ENCODE results near the gene MEIG1.
A peak's percentile ranks its signal among the peaks of the same experiment; 100 is the strongest.

Gene MEIG1, protein sequence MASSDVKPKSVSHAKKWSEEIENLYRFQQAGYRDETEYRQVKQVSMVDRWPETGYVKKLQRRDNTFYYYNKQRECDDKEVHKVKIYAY

DNA sequence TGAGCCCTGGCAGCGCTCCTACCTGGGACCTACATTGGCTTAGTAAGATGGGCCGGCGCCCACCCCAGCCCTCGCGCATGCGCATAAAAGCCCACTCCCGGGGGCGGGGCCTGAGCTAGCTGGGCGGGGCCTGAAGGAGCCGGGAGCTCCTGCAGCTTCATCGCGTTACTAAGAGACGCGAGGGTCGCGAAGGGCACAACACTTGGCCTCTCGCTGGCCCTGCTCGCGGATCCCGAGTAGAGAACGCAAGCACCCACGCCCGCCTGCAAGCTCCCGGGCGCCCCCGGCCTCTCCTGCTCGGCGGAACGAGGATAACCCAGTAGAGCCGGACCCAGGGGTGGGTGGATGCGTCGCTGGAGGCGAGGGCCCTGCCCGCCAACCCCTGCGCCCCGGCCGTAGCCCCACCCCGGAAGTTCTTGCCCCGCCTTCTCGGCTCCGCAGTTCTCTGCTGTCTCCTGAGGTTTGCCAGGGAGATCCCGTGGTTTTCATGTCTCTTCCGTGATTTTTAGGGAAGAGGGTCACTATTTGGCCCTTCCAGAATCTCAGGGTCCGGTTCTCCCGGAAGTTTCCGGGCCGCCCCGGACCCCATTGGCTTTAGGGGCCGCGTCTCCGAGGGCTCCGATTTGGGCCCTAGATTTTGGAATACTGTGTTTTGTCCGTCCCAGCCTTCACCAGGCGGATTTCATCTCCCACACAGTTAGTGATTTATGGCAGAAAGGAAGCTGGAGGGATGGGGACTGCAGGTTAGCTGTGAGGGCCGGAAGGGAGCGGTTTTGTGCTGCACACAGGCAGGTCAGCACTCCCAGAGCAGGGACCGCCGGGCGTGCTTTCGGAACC lies at the start of gene MEIG1:
TSS of gene MEIG1 (plus strand) at position 168 of the 837 bp plus-strand sequence. CDS start 7,081 bp downstream, outside the sequence.
- TF ChIP-seq, protein P1, sequence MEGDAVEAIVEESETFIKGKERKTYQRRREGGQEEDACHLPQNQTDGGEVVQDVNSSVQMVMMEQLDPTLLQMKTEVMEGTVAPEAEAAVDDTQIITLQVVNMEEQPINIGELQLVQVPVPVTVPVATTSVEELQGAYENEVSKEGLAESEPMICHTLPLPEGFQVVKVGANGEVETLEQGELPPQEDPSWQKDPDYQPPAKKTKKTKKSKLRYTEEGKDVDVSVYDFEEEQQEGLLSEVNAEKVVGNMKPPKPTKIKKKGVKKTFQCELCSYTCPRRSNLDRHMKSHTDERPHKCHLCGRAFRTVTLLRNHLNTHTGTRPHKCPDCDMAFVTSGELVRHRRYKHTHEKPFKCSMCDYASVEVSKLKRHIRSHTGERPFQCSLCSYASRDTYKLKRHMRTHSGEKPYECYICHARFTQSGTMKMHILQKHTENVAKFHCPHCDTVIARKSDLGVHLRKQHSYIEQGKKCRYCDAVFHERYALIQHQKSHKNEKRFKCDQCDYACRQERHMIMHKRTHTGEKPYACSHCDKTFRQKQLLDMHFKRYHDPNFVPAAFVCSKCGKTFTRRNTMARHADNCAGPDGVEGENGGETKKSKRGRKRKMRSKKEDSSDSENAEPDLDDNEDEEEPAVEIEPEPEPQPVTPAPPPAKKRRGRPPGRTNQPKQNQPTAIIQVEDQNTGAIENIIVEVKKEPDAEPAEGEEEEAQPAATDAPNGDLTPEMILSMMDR (conservative IDR thresholded peaks at IDR 0.05; ENCODE audit: low read length) = no peak

DNA sequence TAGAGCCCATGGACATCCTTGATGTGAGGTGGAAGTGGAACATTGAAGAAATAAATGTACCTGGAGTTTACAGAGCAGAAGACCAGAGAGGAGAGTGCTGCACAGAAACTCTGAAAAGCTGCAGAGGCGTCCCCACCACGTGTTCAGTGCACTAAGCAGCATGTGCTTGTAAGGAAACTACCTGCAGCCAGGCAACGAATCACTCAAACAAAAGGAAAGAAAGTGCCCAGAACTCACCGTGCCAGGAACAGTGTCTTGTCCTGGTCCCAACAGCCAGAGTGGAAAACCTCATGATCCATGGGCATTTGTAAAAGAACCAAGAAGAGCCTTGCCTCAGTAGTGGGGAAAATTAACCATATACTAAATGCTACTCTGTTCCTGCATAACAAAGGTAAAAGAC lies 48.2 kb upstream of the MEIG1 start:
- DNase-seq (ENCODE audit: low read depth) = no peak
- TF ChIP-seq, protein P1 (conservative IDR thresholded peaks at IDR 0.05; ENCODE audit: low read length) = no peak
- no peak overlapping the region for H3K4me3 ChIP-seq (ENCODE audit: low read length)

More for the DNA sequence above, at the start of gene MEIG1:
- peak within 1 kb of the TSS; percentile 80 for H3K4me3 ChIP-seq (ENCODE audit: low read length)
- DNase-seq (ENCODE audit: low read depth) = peak; percentile 92

DNA sequence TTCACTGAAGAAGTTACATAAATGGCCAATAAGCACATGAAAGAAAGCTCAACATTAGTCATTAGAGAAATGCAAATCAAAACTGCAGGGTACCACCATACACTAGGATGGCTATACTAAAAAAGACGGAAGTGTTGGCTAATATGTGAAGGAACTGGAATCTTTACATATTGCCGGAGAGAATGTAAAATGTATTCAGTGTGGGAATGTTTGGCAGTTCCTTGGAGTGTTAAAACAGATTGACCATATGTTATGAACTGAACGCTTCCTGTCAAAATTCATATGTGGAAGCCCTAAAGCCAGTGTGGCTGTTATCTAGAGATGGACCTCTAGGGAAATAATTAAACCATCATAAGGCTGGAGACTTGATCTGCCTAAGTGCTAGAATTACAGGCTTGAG lies 47.4 kb upstream of the MEIG1 start:
- no peak overlapping the region for H3K4me3 ChIP-seq (ENCODE audit: low read length)
- DNase-seq (ENCODE audit: low read depth) = no peak
- TF ChIP-seq, protein P1 (conservative IDR thresholded peaks at IDR 0.05; ENCODE audit: low read length) = no peak

DNA sequence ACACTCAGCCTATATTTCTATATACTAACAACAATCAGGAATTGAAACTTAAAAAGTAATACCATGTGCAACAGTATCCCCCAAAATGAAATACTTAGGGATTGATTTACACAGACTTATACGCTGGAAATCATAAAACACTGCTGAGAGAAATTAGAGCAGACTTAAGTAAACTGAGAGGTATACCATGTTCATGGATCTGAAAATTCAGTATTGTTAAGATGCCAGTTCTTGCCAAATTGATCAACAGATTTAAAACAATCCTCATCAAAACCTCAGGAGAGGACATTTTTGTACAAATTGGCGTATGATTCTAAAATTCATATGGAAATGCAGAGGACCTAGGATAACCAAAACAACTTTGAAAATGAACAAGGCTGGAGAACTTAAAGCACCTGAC lies 42.6 kb upstream of the MEIG1 start:
- DNase-seq (ENCODE audit: low read depth) = no peak
- TF ChIP-seq, protein P1 (conservative IDR thresholded peaks at IDR 0.05; ENCODE audit: low read length) = no peak
- no peak overlapping the region for H3K4me3 ChIP-seq (ENCODE audit: low read length)

DNA sequence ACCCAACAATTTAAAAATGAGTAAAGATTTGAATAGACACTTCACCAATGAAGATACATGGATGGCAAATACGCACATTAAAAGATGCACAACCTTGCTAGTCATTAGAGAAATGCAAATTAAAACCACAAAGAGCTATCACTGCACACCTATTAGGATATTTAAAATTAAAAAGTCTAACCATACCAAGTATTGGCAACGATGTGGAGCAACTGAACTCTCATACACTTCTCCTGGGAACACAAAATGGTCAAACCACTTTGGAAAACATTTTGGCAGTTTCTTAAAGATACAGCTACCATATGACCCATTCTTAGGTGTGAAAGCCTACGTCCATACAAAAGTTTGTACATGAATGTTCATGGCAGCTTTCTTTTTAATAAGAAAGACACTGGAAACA lies 41.4 kb upstream of the MEIG1 start:
- no peak for DNase-seq (ENCODE audit: low read depth)
- no peak overlapping the region for H3K4me3 ChIP-seq (ENCODE audit: low read length)
- TF ChIP-seq, protein P1 (conservative IDR thresholded peaks at IDR 0.05; ENCODE audit: low read length) = no peak

DNA sequence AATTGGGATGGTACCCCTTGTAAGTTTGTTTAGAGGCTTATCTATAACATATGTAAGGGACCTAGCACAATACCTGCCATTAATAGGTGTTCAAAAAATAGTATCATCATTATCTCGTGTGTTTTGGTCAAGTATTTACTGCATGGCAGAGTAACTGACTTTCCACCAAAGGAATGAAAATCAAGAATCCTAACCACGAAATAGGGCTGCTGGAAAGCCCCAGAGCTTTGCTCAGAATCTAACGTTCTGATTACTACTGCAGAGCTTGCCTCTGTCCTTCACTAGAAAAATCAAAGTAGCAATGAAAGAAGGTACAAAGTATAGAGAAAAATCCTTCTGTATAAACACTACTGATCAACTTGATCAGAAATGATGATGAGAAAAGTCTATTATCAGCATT lies 40.2 kb upstream of the MEIG1 start:
- no peak for DNase-seq (ENCODE audit: low read depth)
- H3K4me3 ChIP-seq (ENCODE audit: low read length) = no peak overlapping the region
- TF ChIP-seq, protein P1 (conservative IDR thresholded peaks at IDR 0.05; ENCODE audit: low read length) = no peak

DNA sequence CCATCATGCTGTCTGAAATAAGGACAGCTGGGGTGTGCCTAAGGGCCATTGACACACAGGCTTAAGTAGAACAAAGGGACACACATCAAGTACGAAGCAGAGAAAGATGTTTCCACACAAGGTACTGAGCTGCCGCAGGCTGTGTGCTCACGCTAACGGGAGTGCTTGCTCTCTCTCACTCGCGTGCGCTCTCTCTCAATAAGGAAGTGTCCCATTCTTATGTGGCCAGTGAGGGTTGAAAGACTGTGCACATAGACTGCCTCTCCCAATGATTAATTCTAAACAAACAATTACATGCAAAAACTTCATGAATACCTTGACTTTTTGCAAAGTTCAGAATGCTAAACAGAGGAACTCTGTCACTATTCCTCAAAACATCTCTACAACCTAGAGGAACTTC lies 35.2 kb upstream of the MEIG1 start:
- no peak for DNase-seq (ENCODE audit: low read depth)
- TF ChIP-seq, protein P1 (conservative IDR thresholded peaks at IDR 0.05; ENCODE audit: low read length) = no peak
- H3K4me3 ChIP-seq (ENCODE audit: low read length) = no peak overlapping the region

All from AG10803 (cell line).